Rectal smooth muscle tissue (tissue), 1 donor: Measurements from ENCODE around the gene KRT7.

Source experiments
- H3K27ac ChIP-seq: one replicate; pipeline ENCODE4 v1.7.0; 2013; ENCODE audit warnings: low read depth, low read length, inconsistent platforms
- H3K27me3 ChIP-seq: one replicate; pipeline ENCODE4 v1.7.0; 2013; ENCODE audit warnings: low read length; ENCODE audit not compliant: control insufficient read depth, insufficient read depth
- H3K36me3 ChIP-seq: one replicate; pipeline ENCODE4 v1.7.0; 2013; ENCODE audit warnings: low read length; ENCODE audit not compliant: control insufficient read depth, insufficient read depth
- H3K4me1 ChIP-seq: one replicate; pipeline ENCODE4 v1.7.0; 2013; ENCODE audit warnings: low read length; ENCODE audit not compliant: control insufficient read depth, insufficient read depth
- H3K4me3 ChIP-seq: one replicate; pipeline ENCODE4 v1.7.0; 2013; ENCODE audit warnings: low read length
- H3K9ac ChIP-seq: one replicate; pipeline ENCODE4 v1.7.0; 2013; ENCODE audit warnings: low read length

KRT7 gene

GRCh38 chr12:52230364-52231281 is 2.4 kb upstream of the KRT7 start:
- Histone ChIP-seq H3K9ac (no peak overlapping the region), H3K27me3 (peaks cover 10% of the 10 kb centered on the region), H3K4me1 (no peaks in the 10 kb centered on the region), H3K27ac (no peak overlapping the region), H3K4me3 (no peak overlapping the region), H3K36me3 (no peaks in the 10 kb centered on the region)

- Histone ChIP-seq H3K4me3 (no peak overlapping the region), H3K27ac (no peak overlapping the region), H3K9ac (no peak overlapping the region), H3K27me3 (peaks cover 10% of the 10 kb centered on the region), H3K4me1 (no peaks in the 10 kb centered on the region), H3K36me3 (no peaks in the 10 kb centered on the region)
These were observed 1.5 kb upstream of the KRT7 start for GRCh38 chr12:52231305-52232202.

DNA sequence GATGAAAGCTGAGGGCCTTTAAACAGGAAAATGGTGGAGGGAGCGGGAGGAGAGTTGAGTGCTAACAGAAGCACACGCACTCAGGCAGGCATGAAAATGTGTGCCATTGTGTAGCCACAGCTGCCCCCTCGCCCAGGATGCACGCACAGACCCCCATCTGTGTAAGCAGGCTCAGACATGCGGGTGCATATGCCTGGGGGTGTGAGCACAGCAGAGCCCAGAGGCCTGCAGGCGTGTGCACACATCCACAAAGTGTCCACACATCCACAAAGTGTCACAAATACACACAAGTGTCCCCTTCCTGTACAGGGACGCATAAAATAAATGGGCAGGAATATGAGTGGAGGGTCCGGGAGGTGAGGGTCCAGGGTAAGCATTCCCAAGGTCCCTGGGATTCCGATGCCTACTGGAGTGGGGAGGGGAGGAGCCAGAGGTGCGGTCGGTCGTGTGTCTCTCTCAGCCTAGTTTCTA is 805 bp upstream of the KRT7 start:
- Histone ChIP-seq H3K9ac (no peak overlapping the region), H3K4me3 (no peak overlapping the region), H3K27me3 (peaks cover 10% of the 10 kb centered on the region), H3K4me1 (no peaks in the 10 kb centered on the region), H3K36me3 (no peaks in the 10 kb centered on the region), H3K27ac (no peak overlapping the region)

- Histone ChIP-seq H3K4me3 (no peak overlapping the region), H3K27me3 (peaks cover 10% of the 10 kb centered on the region), H3K36me3 (no peaks in the 10 kb centered on the region), H3K4me1 (no peaks in the 10 kb centered on the region), H3K27ac (no peak overlapping the region), H3K9ac (no peak overlapping the region)
These were observed 592 bp downstream of the KRT7 start for GRCh38 chr12:52233462-52234207.

- H3K27me3 ChIP-seq = peaks cover 10% of the 10 kb centered on the region
- H3K4me1 ChIP-seq = no peaks in the 10 kb centered on the region
- H3K9ac ChIP-seq = no peak overlapping the region
- no peaks in the 10 kb centered on the region for H3K36me3 ChIP-seq
- no peak overlapping the region for H3K4me3 ChIP-seq
- H3K27ac ChIP-seq = no peak overlapping the region
These were observed 1.3 kb downstream of the KRT7 start for GRCh38 chr12:52234223-52234810.

- H3K4me3 ChIP-seq = no peak overlapping the region
- H3K36me3 ChIP-seq = no peaks in the 10 kb centered on the region
- peaks cover 10% of the 10 kb centered on the region for H3K27me3 ChIP-seq
- H3K9ac ChIP-seq = no peak overlapping the region
- no peaks in the 10 kb centered on the region for H3K4me1 ChIP-seq
- H3K27ac ChIP-seq = no peak overlapping the region
These were observed 2.1 kb downstream of the KRT7 start for GRCh38 chr12:52235001-52235764.

- H3K4me3 ChIP-seq = no peak overlapping the region
- no peak overlapping the region for H3K9ac ChIP-seq
- H3K36me3 ChIP-seq = no peaks in the 10 kb centered on the region
- H3K27me3 ChIP-seq = peaks cover 10% of the 10 kb centered on the region
- H3K4me1 ChIP-seq = no peaks in the 10 kb centered on the region
- H3K27ac ChIP-seq = no peak overlapping the region
These were observed 2.8 kb downstream of the KRT7 start for GRCh38 chr12:52235822-52236361.

DNA sequence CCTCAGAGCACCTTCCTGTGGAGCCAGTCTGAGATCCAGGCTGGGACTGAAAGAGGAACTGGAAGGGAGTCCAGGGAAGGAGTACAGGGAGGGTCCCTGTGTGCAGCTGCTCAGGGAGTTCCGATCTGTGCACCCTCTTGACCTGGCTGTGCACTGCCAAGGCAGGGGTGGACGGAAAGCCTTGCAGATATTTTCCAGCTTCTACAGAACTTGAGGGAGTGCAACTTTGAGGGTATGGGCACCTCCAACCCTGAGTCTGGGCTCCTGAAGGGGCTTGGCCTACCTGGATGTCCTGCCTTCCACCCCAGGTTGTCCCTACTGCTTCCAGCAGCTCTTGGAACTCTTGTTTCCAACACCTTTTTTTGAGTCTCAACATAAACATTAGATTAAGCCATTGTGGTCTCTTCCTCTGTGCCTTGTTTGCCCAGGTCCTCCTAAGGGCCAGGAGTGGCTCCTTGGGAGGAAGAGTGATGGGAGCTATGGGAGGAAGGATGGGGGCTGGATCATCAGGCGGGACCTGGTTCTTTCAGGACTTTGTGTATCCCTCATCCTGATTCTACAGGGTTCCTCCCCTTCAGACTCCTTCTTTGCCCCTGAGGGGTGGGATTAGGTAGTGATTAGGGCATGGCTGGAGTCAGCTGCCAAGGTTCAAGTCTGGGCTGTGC is 3.5 kb downstream of the KRT7 start:
- Histone ChIP-seq H3K9ac (no peak overlapping the region), H3K4me3 (no peak overlapping the region), H3K27ac (no peak overlapping the region), H3K36me3 (no peaks in the 10 kb centered on the region), H3K27me3 (peaks cover 6% of the 10 kb centered on the region), H3K4me1 (no peaks in the 10 kb centered on the region)

- Histone ChIP-seq H3K4me3 (no peak overlapping the region), H3K27ac (no peak overlapping the region), H3K4me1 (peaks cover 3% of the 10 kb centered on the region), H3K27me3 (peaks cover 6% of the 10 kb centered on the region), H3K36me3 (no peaks in the 10 kb centered on the region), H3K9ac (no peak overlapping the region)
These were observed 5.3 kb downstream of the KRT7 start for GRCh38 chr12:52238207-52238840.

GRCh38 chr12:52238916-52239646 is 6.0 kb downstream of the KRT7 start:
- Histone ChIP-seq H3K27me3 (peaks cover 3% of the 10 kb centered on the region), H3K27ac (no peak overlapping the region), H3K36me3 (no peaks in the 10 kb centered on the region), H3K9ac (no peak overlapping the region), H3K4me3 (no peak overlapping the region), H3K4me1 (peaks cover 11% of the 10 kb centered on the region)
